NT2/D1 (cell line): ENCODE measurements around the gene FIBCD1.

ENCODE experiments used
- SUZ12 ChIP-seq: IDR thresholded peaks from 2 replicates; pipeline ENCODE4 v1.6.1; 2011; ENCODE audit not compliant: insufficient read length, insufficient read depth; ENCODE audit errors: extremely low read depth
- YY1 ChIP-seq: IDR thresholded peaks from 2 replicates; pipeline ENCODE4 v1.6.1; 2011; ENCODE audit not compliant: insufficient read length, insufficient read depth

DNA sequence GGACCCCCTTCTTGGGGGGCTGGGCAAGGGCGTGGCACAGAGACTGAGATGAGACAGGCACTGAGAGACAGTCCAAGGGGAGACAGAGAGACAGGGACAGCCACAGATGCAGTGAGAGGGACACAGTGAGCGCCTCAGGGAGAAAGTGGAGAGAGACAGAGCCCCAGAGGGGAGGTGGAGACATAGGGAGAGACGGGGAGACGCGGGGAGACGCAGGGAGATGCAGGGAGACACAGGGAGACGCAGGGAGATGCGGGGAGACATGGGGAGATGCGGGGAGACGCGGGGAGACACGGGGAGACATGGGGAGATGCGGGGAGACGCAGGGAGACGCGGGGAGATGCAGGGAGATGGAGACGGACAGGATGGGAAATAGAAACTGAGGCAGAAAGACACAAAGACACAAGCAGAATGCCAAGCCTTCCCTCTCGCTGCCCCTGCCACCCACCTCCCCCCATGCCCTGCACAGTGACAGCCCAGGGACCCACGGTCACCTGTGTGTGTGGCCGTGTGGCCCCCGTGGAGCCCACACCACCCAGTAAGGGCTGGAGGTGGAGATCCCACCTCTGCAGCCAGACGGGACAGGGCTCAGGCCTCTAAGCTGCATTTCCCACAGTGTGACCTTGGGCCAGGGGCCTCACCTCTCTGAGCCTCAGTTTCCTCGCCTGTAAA is 8.8 kb downstream of the FIBCD1 start:
- TF ChIP-seq SUZ12 (no peak), YY1 (no peak)
